ENCODE measurements around the gene ZNF780B. TPM values are rescaled to one million over a fixed set of nuclear protein-coding genes. Genes with fewer than 3 reads are reported as not detected.

ZNF780B gene
- total RNA-seq, 1 experiment from 2014 or later: 9.6 TPM

GRCh38 chr19:39982883-39983282, 73.1 kb downstream of the ZNF780B start:
- DNase-seq (ENCODE audit: low read depth): no peak

Other genes with a start within 250 kb of the ZNF780B start
- 0.24 and 0.29 TPM in 2 replicates for gene DYRK1B, start 222.1 kb downstream of the ZNF780B start, total RNA-seq (2014; rRNA removed; shearing (Covaris generic))
- gene FBL, start 209.9 kb downstream of the ZNF780B start, total RNA-seq (2014; rRNA removed; shearing (Covaris generic)): 148 and 165 TPM in 2 replicates
- gene FCGBP, start 121.6 kb downstream of the ZNF780B start, total RNA-seq (2014; rRNA removed; shearing (Covaris generic)): under 0.01 TPM in 1 of 2 replicates, not detected in the other
- gene PSMC4, start 85.1 kb downstream of the ZNF780B start, total RNA-seq (2014; rRNA removed; shearing (Covaris generic)): 234 and 258 TPM in 2 replicates
- 4.0 and 4.3 TPM in 2 replicates for gene ZNF546, start 59.2 kb downstream of the ZNF780B start, total RNA-seq (2014; rRNA removed; shearing (Covaris generic))
- gene ZNF780A, start 34.7 kb upstream of the ZNF780B start, total RNA-seq (2014; rRNA removed; shearing (Covaris generic)): 24.3 and 26.0 TPM in 2 replicates
- 3.8 and 4.9 TPM in 2 replicates for gene MAP3K10, start 135.2 kb upstream of the ZNF780B start, total RNA-seq (2014; rRNA removed; shearing (Covaris generic))
- not detected in 2 replicates for gene TTC9B, start 162.2 kb upstream of the ZNF780B start, total RNA-seq (2014; rRNA removed; shearing (Covaris generic))
- 0.29 TPM in 1 of 2 replicates, not detected in the other for gene CCNP, start 170.5 kb upstream of the ZNF780B start, total RNA-seq (2014; rRNA removed; shearing (Covaris generic))
- gene AKT2, start 229.1 kb upstream of the ZNF780B start, total RNA-seq (2014; rRNA removed; shearing (Covaris generic)): 53.5 and 65.1 TPM in 2 replicates

Measured in RPMI7951 (cell line).